Ectodermal cell (in vitro differentiated cells): Measurements from ENCODE around the gene PRM3.
"Not testable (repeated sequence)": the region's sequence is repeated elsewhere in the genome, so short reads cannot be mapped to it uniquely, and the experiment has no call there.

Source experiments
- H3K27ac ChIP-seq: 2 replicates; pipeline ENCODE4 v1.7.0; 2013; ENCODE audit warnings: mild to moderate bottlenecking, low read depth, low read length; ENCODE audit not compliant: insufficient read depth, poor library complexity, severe bottlenecking
- H3K27me3 ChIP-seq: 2 replicates; pipeline ENCODE4 v1.7.0; 2013; ENCODE audit warnings: mild to moderate bottlenecking, low read length; ENCODE audit not compliant: insufficient read depth, control insufficient read depth, poor library complexity, severe bottlenecking
- H3K36me3 ChIP-seq: one replicate; pipeline ENCODE4 v1.7.0; 2013; ENCODE audit warnings: low read length; ENCODE audit not compliant: control insufficient read depth, insufficient read depth
- H3K4me1 ChIP-seq: one replicate; pipeline ENCODE4 v1.7.0; 2013; ENCODE audit warnings: low read length; ENCODE audit not compliant: control insufficient read depth, insufficient read depth
- H3K4me3 ChIP-seq: 2 replicates; pipeline ENCODE4 v1.7.0; 2013; ENCODE audit warnings: low read depth, low read length, control low read depth; ENCODE audit not compliant: insufficient read depth
- H3K9me3 ChIP-seq: 2 replicates; pipeline ENCODE4 v1.7.0; 2013; ENCODE audit warnings: mild to moderate bottlenecking, low read length, moderate library complexity; ENCODE audit not compliant: control insufficient read depth
- WGBS, 2 experiments: methylation state at CpG; one replicate each; pipeline ENCODE4 v1.1.7; 2013; ENCODE audit warnings: missing lambda C conversion rate in 2 of 2; 5-methylcytosine and 5-hydroxymethylcytosine counted together

PRM3 gene

GRCh38 chr16:11306381-11306780 lies 33.0 kb upstream of the PRM3 start:
- H3K4me3 ChIP-seq = no peak overlapping the region
- no peaks in the 10 kb centered on the region for H3K36me3 ChIP-seq
- H3K27me3 ChIP-seq = no peaks in the 10 kb centered on the region
- no peaks in the 10 kb centered on the region for H3K4me1 ChIP-seq
- H3K27ac ChIP-seq = no peak overlapping the region
- no peaks in the 10 kb centered on the region for H3K9me3 ChIP-seq
- 80 to 85% methylated on average over 8 of the region's 8 CpGs for WGBS, 2 experiments

- H3K27ac ChIP-seq = no peak overlapping the region
- H3K4me1 ChIP-seq = no peaks in the 10 kb centered on the region
- no peaks in the 10 kb centered on the region for H3K27me3 ChIP-seq
- H3K36me3 ChIP-seq = no peaks in the 10 kb centered on the region
- no peak overlapping the region for H3K4me3 ChIP-seq
- no peaks in the 10 kb centered on the region for H3K9me3 ChIP-seq
- WGBS, 2 experiments = 92 to 93% methylated on average over 18 of the region's 18 CpGs
Measured at GRCh38 chr16:11303405-11304138, 30.1 kb upstream of the PRM3 start.

GRCh38 chr16:11302977-11303376 lies 29.5 kb upstream of the PRM3 start:
- Histone ChIP-seq H3K4me1 (no peaks in the 10 kb centered on the region), H3K9me3 (no peaks in the 10 kb centered on the region), H3K27ac (no peak overlapping the region), H3K4me3 (no peak overlapping the region), H3K36me3 (no peaks in the 10 kb centered on the region), H3K27me3 (no peaks in the 10 kb centered on the region)
- WGBS, 2 experiments = 91 to 93% methylated on average over 4 of the region's 4 CpGs

GRCh38 chr16:11301645-11302501 lies 28.4 kb upstream of the PRM3 start:
- 83 to 91% methylated on average over 4 of the region's 4 CpGs for WGBS, 2 experiments
- no peak overlapping the region for H3K4me3 ChIP-seq
- H3K27ac ChIP-seq = no peak overlapping the region
- H3K9me3 ChIP-seq = no peaks in the 10 kb centered on the region
- H3K4me1 ChIP-seq = peaks cover 7% of the 10 kb centered on the region
- no peaks in the 10 kb centered on the region for H3K36me3 ChIP-seq
- H3K27me3 ChIP-seq = no peaks in the 10 kb centered on the region

DNA sequence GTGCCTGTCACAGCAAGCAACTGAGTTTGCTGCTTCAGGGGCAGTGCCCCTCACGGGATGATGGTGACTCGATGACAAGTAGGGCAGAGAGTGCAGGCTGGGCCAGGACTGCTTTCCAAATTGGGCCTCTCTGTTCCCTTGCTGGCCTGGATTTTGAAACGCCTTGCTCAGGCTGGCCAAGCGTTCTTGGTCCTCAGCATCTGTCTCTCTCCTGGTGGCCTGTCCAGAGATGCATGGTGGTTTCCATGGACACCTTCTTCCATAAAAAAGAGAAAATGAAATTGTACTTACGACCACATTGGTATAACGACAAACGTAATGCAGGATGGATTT lies 27.1 kb upstream of the PRM3 start:
- H3K9me3 ChIP-seq = no peaks in the 10 kb centered on the region
- no peaks in the 10 kb centered on the region for H3K36me3 ChIP-seq
- no peak overlapping the region for H3K27ac ChIP-seq
- no peak overlapping the region for H3K4me3 ChIP-seq
- peaks cover 7% of the 10 kb centered on the region for H3K4me1 ChIP-seq
- H3K27me3 ChIP-seq = no peaks in the 10 kb centered on the region
- 91 to 96% methylated on average over 7 of the region's 7 CpGs for WGBS, 2 experiments

DNA sequence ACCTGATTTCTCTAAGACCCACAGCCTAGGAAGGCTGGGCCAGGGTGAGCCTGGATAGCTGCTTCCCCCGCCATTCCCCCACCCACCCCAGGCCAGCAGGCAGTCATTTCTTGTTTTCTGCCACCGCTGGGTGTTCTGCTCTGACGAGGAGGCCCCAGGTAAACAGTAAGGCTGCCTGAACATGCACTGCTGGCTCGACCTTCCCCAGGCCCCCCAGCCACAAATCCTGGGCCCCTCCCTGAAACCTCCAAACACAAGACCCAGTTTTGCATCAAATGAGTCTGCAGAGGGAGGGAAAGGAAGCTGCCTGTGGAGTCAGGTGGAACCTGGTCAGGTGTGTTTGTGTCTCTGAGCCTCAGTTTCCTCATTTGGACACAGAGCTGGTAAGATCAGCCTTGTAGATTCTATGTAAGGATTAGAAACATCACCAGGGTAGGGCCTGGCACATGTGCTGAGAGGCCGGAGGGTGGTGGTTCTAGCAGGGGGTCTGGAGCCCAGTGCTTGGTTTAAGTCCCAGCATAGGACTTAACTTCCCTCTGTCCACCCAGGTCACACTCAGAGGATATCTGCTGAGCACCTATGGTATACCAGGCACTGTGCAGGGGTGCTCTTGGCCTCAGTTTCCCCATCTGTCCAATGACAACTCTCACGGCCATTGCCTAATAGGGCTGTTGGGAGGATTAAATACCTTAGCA lies 26.6 kb upstream of the PRM3 start:
- Histone ChIP-seq H3K4me1 (peaks cover 7% of the 10 kb centered on the region), H3K9me3 (no peaks in the 10 kb centered on the region), H3K4me3 (no peak overlapping the region), H3K27me3 (no peaks in the 10 kb centered on the region), H3K27ac (no peak overlapping the region), H3K36me3 (no peaks in the 10 kb centered on the region)
- WGBS, 2 experiments = 81 to 87% methylated on average over 6 of the region's 6 CpGs

DNA sequence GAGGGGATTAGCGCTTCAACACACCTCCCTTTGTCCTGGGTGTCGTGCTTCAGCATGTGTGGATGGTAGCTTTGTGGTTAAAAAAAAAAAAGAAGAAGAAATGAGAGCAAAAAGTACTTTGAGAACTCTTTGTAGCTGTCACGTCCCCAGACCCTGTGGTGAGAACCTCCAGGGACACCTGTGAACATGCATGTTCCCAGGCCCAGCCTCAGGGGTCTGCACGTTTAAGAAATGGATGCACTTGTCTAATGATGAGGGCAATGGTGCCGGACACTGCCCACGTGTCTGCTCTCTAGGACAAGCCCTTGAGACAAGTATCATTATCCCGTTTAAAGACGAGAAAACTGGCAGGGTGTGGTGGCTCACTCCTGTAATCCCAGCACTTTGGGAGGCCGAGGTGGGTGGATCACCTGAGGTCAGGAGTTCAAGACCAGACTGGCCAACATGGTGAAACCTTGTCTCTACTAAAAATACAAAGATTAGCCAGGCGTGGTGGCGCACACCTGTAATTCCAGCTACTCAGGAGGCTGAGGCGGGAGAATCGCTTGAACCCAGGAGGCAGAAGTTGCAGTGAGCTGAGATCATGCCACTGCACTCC lies 25.6 kb upstream of the PRM3 start:
- H3K9me3 ChIP-seq, H3K4me3 ChIP-seq, H3K27ac ChIP-seq, H3K4me1 ChIP-seq, H3K27me3 ChIP-seq, H3K36me3 ChIP-seq: not testable (repeated sequence)
- WGBS, 2 experiments = 90 to 93% methylated on average over 13 of the region's 13 CpGs

DNA sequence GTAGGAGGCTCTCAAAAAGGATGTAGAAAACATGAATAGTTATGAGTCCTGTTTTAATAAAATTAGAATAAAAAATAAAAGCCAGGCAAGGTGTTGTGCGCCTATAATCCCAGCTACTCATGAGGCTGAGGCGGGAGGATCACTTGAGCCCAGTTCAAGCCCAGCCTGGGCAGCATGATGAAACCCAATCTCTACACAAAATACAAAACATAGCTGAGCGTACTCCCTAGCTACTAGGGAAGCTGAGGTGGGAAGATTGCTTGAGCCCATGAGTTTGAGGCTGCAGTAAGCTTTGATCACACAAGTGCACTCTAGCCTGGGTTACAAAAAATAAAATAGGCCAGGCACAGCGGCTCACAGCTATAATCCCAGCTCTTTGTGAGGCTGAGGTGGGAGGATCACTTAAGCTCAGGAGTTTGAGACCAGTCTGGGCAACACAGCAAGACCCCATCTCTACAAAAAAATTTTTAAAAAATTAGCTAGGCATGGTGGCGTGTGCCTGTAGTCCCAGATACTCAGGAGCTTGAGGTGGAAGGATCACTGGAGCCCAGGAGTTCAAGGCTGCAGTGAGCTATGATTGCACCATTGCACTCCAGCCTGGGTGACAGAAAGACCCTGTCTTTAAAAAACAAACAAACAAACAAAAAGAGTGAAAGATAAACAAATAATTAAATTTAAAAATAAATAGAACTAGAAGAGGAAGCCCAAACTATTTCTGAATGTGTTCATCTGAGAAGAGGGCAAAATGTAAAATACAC lies 24.9 kb upstream of the PRM3 start:
- Histone ChIP-seq H3K9me3 (no peaks in the 10 kb centered on the region), H3K27me3 (no peaks in the 10 kb centered on the region), H3K4me3 (no peak overlapping the region), H3K4me1 (peaks cover 7% of the 10 kb centered on the region), H3K27ac (no peak overlapping the region), H3K36me3 (no peaks in the 10 kb centered on the region)
- WGBS, 2 experiments = 91% methylated on average over 5 of the region's 5 CpGs

DNA sequence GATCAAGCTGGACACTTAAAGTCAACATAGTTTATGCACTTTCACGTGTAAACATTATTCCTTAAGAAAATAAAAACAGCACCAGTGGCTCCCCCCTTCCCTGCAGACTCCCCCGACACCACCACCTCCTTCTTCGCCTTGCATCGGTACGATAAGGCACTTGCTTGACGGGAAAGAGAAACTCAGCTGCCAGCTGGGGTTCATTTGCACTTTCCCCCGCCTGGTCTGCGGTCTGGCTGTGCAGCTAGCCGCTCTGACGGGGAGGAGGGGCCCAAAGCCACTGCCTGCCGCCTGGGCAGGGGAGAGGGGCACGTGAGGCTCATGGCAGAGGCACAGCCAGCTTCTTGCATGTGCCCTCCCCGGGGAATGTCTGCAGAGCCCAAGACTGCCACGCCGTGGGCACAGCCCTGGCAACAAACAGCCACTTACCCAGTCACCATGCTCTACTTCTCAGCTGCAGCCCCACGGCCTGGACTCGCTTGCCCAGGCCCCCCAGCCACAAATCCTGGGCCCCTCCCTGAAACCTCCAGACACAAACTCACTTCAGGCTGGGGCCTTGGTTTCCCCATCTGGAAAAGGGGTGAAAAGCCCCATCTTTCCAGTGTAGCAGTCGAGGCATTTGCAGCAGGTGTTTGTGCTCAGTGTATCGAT lies 24.2 kb upstream of the PRM3 start:
- no peaks in the 10 kb centered on the region for H3K9me3 ChIP-seq
- peaks cover 7% of the 10 kb centered on the region for H3K4me1 ChIP-seq
- WGBS, 2 experiments = 31 to 34% methylated on average over 19 of the region's 19 CpGs
- no peaks in the 10 kb centered on the region for H3K36me3 ChIP-seq
- no peak overlapping the region for H3K4me3 ChIP-seq
- H3K27ac ChIP-seq = no peak overlapping the region
- no peaks in the 10 kb centered on the region for H3K27me3 ChIP-seq
